ENCODE measurements around the gene NKD2. TPM values are rescaled to one million over a fixed set of nuclear protein-coding genes. Genes with fewer than 3 reads are reported as not detected.

NKD2 gene
- polyA plus RNA-seq, 2 of the 4 experiments (the other 2 are of a cell fraction) = 1.2 to 4.2 TPM

GRCh38 chr5:1050423-1051365 is 42.1 kb downstream of the NKD2 start:
- FAIRE-seq = no peak
- POLR2A ChIA-PET = no interaction called here
- H3K4me3 ChIP-seq = no peak overlapping the region
- H3K4me1 ChIP-seq = no peaks in the 10 kb centered on the region
- no peaks in the 10 kb centered on the region for H3K9me3 ChIP-seq
- H3K27ac ChIP-seq = no peak overlapping the region
- TF ChIP-seq CTCF (IDR thresholded peaks at IDR 0.05) = no peak
- CTCF ChIA-PET = interaction anchor here (1.0 to 1.8 kb wide), 3 partner anchors 19 to 124 kb away, joined by 3 to 7 read pairs (median 3); no protein-coding TSS in a partner anchor
- WGBS (ENCODE audit: missing lambda C conversion rate) = 83% methylated on average over 22 of the region's 29 CpGs
- H3K4me2 ChIP-seq = no peak overlapping the region
- DNase-seq (ENCODE audit: low read depth in 1 of 2, low spot score in 1 of 2) = no peak
- no peak for ATAC-seq

- 90% methylated on average over 14 of the region's 16 CpGs for WGBS (ENCODE audit: missing lambda C conversion rate)
- TF ChIP-seq RARB (CRISPR knock-in tag; IDR thresholded peaks at IDR 0.05) = no peak
- no peak for TF ChIP-seq MAFK (IDR thresholded peaks at IDR 0.05; ENCODE audit: partially characterized antibody)
- no peak for TF ChIP-seq CHD2 (IDR thresholded peaks at IDR 0.05; ENCODE audit: low read length, partially characterized antibody)
- TF ChIP-seq EHF (CRISPR knock-in tag; IDR thresholded peaks at IDR 0.05) = no peak
- TF ChIP-seq FOXS1 (CRISPR knock-in tag; IDR thresholded peaks at IDR 0.05) = no peak
- TF ChIP-seq HOXA7 (CRISPR knock-in tag; IDR thresholded peaks at IDR 0.05) = no peak
- Histone ChIP-seq H3K4me2 (no peak overlapping the region), H3K9me3 (no peaks in the 10 kb centered on the region), H3K4me3 (no peak overlapping the region), H3K27ac (no peak overlapping the region), H3K4me1 (no peaks in the 10 kb centered on the region)
- FAIRE-seq (no peak), DNase-seq (ENCODE audit: low read depth in 1 of 2, low spot score in 1 of 2) (no peak), ATAC-seq (no peak)
- CTCF ChIA-PET = interaction anchor here (0.8 to 1.8 kb wide), 3 partner anchors 17 to 90 kb away, joined by 3 read pairs; no protein-coding TSS in a partner anchor
- POLR2A ChIA-PET = no interaction called here
Measured at GRCh38 chr5:1051366-1051720, 42.7 kb downstream of the NKD2 start.

- ChIA-PET POLR2A (no interaction called here), CTCF (interaction anchor here (0.8 to 2.9 kb wide), 3 partner anchors 16 to 88 kb away, joined by 3 to 25 read pairs (median 3); no protein-coding TSS in a partner anchor)
- FAIRE-seq (no peak), DNase-seq (ENCODE audit: low read depth in 1 of 2, low spot score in 1 of 2) (no peak), ATAC-seq (no peak)
- Histone ChIP-seq H3K4me2 (no peak overlapping the region), H3K27ac (no peak overlapping the region), H3K9me3 (no peaks in the 10 kb centered on the region), H3K4me3 (no peak overlapping the region), H3K4me1 (no peaks in the 10 kb centered on the region)
- TF ChIP-seq FOSB (CRISPR knock-in tag; IDR thresholded peaks at IDR 0.05) (no peak), PHF8 (IDR thresholded peaks at IDR 0.05; ENCODE audit: borderline replicate concordance, low read depth) (no peak), RARB (CRISPR knock-in tag; IDR thresholded peaks at IDR 0.05) (no peak), HEYL (CRISPR knock-in tag; IDR thresholded peaks at IDR 0.05) (no peak)
- WGBS (ENCODE audit: missing lambda C conversion rate) = 92% methylated on average over 17 of the region's 17 CpGs
Measured at GRCh38 chr5:1052076-1052475, 43.5 kb downstream of the NKD2 start.

- Histone ChIP-seq H3K9me3 (no peaks in the 10 kb centered on the region), H3K4me2 (no peak overlapping the region), H3K4me3 (no peak overlapping the region), H3K4me1 (no peaks in the 10 kb centered on the region), H3K27ac (no peak overlapping the region)
- POLR2A ChIA-PET = no interaction called here
- TF ChIP-seq SMC3 (IDR thresholded peaks at IDR 0.05) = peak; percentile 19; the same call in 1 of the 3 replicates
- TF ChIP-seq HOXB5 (CRISPR knock-in tag; IDR thresholded peaks at IDR 0.05) = no peak
- no peak for TF ChIP-seq HEYL (CRISPR knock-in tag; IDR thresholded peaks at IDR 0.05)
- no peak for TF ChIP-seq USF2 (IDR thresholded peaks at IDR 0.05)
- TF ChIP-seq CTCF (IDR thresholded peaks at IDR 0.05) = 0 out of 3 replicates have a peak, but pooled peaks have one; percentile 16
- CTCF ChIA-PET = interaction anchor here (0.6 to 2.9 kb wide), 11 partner anchors 16 to 592 kb away, joined by 3 to 25 read pairs (median 5); no protein-coding TSS in a partner anchor
- FAIRE-seq = no peak
- DNase-seq (ENCODE audit: low read depth in 1 of 2, low spot score in 1 of 2) = peak in 1 of 2 experiments; percentile 45
- ATAC-seq = peak in 1 of 2 experiments; percentile 52; a peak in 2 of 6 replicates
- 81% methylated on average over 18 of the region's 29 CpGs for WGBS (ENCODE audit: missing lambda C conversion rate)
Measured at GRCh38 chr5:1052641-1053390, 44.2 kb downstream of the NKD2 start.

Data from A549 (cell line).